ENCODE results near the gene DPP6.
"Not testable (repeated sequence)": the region's sequence is repeated elsewhere in the genome, so short reads cannot be mapped to it uniquely, and the experiment has no call there.

Gene DPP6

GRCh38 chr7:154148791-154149516, 96.8 kb downstream of the DPP6 start:
- not testable (repeated sequence) for DNase-seq (ENCODE audit: low read depth)

GRCh38 chr7:154150656-154151055, 98.5 kb downstream of the DPP6 start:
- not testable (repeated sequence) for DNase-seq (ENCODE audit: low read depth)

GRCh38 chr7:154151306-154151705, 99.1 kb downstream of the DPP6 start:
- not testable (repeated sequence) for DNase-seq (ENCODE audit: low read depth)

DNA sequence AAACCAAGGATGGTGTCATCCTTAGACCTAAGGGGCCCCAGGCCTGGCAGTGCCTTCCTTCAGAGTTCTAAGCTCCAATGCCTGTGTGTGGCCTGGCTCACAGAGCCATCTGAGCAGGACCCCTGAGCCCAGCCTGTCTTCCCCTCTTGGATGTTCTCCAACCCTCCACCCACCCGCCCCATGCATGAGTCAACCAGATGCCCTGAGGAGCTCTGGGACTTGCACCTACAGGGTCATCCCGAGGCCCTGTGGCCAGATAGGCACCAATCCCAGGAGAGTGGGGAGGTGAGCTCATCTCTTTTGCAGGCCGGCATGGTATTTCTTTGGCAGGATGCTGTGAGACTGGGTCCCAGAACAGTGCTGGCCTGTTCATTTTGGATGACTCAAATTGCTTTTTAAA, 103.7 kb downstream of the DPP6 start:
- not testable (repeated sequence) for DNase-seq (ENCODE audit: low read depth)

GRCh38 chr7:154162921-154163320, 110.7 kb downstream of the DPP6 start:
- not testable (repeated sequence) for DNase-seq (ENCODE audit: low read depth)

GRCh38 chr7:154163642-154164041, 111.4 kb downstream of the DPP6 start:
- DNase-seq (ENCODE audit: low read depth) = not testable (repeated sequence)

DNA sequence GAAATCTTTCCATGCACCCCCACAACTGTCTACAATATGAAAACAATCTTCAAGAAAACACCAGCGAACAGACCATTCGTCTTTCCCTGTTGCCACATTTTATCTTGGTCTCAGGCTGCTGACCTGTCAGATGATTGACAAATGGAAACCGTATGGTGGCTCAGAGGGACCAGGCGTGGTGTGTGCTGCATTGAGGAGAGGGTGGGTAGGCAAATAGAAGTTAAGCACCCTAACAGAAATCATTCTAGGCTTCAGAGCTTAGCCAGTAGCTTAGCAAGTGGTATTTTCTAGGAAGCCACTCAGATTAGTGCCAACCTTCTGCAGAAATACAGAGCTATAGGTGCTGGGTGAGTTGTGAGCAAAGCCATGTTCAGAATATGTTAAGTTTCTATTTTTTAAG, 114.9 kb downstream of the DPP6 start:
- no peak for DNase-seq (ENCODE audit: low read depth)

- DNase-seq (ENCODE audit: low read depth) = no peak
Measured at GRCh38 chr7:154167807-154168206, 115.6 kb downstream of the DPP6 start.

GRCh38 chr7:154171422-154171821, 119.2 kb downstream of the DPP6 start:
- no peak for DNase-seq (ENCODE audit: low read depth)

- no peak for DNase-seq (ENCODE audit: low read depth)
Measured at GRCh38 chr7:154172236-154172635, 120.0 kb downstream of the DPP6 start.

DNA sequence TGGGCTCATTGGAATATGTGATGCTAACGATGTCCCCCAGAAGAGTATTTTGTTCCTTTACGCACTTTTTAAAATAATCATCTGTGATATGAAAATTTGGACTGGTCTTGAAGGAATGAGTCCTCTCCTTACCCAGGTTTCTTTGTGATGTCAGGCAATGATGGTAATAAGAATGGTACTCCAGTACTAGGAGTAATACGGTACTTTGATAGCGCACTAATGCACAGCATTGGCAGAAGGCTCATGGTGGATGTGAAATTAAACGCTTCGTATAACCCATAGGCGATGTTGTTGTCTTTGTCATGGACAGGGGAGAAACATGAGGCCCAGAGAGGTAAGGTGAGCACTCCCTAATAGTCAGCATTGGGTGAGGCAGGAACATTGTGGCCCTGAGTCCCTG, 125.4 kb downstream of the DPP6 start:
- no peak for DNase-seq (ENCODE audit: low read depth)

GRCh38 chr7:154178895-154179294, 126.7 kb downstream of the DPP6 start:
- DNase-seq (ENCODE audit: low read depth) = no peak

GRCh38 chr7:154183482-154183881, 131.3 kb downstream of the DPP6 start:
- no peak for DNase-seq (ENCODE audit: low read depth)

GRCh38 chr7:154183946-154184345, 131.7 kb downstream of the DPP6 start:
- DNase-seq (ENCODE audit: low read depth) = no peak

- no peak for DNase-seq (ENCODE audit: low read depth)
Measured at GRCh38 chr7:154186811-154187210, 134.6 kb downstream of the DPP6 start.

GRCh38 chr7:154188330-154188729, 136.1 kb downstream of the DPP6 start:
- no peak for DNase-seq (ENCODE audit: low read depth)

- no peak for DNase-seq (ENCODE audit: low read depth)
Measured at GRCh38 chr7:154195266-154195665, 143.1 kb downstream of the DPP6 start.

- DNase-seq (ENCODE audit: low read depth) = no peak
Measured at GRCh38 chr7:154198481-154198880, 146.3 kb downstream of the DPP6 start.

DNA sequence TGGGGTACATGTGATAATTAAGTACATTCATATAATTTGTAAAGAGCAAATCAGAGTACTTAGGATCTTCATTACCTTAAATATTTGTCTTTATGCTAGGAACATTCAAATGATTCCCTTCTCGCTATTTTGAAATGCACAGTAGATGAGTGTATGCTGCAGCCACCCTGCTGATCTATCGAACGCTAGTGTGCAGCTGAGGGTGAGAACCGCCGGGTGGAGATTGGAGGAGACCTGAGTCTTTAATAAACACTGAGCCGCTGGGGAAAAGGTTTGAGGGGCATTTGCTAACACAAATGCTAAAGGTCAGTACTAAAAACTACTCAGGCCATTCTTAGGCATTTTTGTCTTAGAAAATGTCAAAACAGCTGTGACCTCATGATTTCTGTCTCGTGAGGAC, 148.0 kb downstream of the DPP6 start:
- DNase-seq (ENCODE audit: low read depth) = no peak

DNA sequence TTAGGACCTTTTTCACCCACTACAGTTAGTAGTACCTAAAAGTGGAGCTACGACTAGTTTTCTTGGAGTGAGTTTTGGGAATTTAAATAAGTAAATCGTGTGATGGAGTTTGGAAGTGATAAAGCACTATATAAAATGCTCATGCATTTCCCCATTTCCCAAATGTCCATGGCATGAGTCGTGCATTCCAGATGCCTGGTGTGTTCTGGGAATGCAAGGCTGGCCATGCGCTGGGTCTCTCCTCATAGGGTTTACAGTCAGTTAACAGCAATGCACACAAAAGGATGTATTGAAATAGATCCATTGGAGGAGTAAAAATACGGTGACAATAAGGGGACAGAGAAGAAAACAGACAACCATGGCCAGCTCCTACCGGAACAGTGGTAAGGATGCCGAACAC, 149.8 kb downstream of the DPP6 start:
- no peak for DNase-seq (ENCODE audit: low read depth)

GRCh38 chr7:154204046-154204445, 151.8 kb downstream of the DPP6 start:
- no peak for DNase-seq (ENCODE audit: low read depth)

- DNase-seq (ENCODE audit: low read depth) = no peak
Measured at GRCh38 chr7:154212861-154213260, 160.7 kb downstream of the DPP6 start.

- no peak for DNase-seq (ENCODE audit: low read depth)
Measured at GRCh38 chr7:154217688-154218340, 165.6 kb downstream of the DPP6 start.

- DNase-seq (ENCODE audit: low read depth) = no peak
Measured at GRCh38 chr7:154231732-154232131, 179.5 kb downstream of the DPP6 start.
